Measurements from ENCODE around the gene MATN1. TPM values are rescaled to one million over a fixed set of nuclear protein-coding genes. Genes with fewer than 3 reads are reported as not detected.

The MATN1 gene
- polyA plus RNA-seq, 1 donor, result 0.30 TPM

DNA sequence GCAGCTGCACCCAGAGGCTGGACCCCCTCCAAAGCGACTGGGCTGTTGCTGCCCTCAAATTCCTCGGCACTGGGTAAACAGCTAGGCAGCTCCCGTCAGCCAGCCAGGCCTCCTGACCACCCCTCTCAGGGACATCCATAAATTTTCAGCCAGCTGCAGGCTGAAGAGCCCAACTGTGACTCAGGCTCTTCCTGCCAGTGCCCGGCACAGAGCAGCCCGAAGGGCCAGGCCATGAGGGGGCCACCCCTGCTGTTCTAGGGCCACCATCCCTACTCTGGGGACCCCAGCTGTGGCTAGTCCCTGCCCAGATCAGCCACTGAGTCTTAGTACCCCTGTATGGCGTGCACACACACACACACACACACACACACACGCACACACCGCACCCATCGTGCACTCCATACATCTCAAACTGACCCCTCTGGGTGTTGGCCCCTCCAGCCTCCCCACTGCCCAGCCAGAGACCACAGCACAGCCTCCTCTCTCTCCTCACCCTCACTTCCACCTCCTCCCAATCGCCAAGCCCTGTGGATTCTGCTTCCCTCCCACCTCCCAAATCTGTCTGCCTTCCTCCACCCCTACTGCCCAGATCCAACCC, 40.4 kb upstream of the MATN1 start:
- Histone ChIP-seq H3K4me3 (ENCODE audit: low read length) (no peak overlapping the region), H3K27ac (ENCODE audit: low read length) (no peak overlapping the region), H3K9me3 (ENCODE audit: control insufficient read depth, low read depth, low read length) (no peaks in the 10 kb centered on the region), H3K27me3 (ENCODE audit: control insufficient read depth, insufficient read depth, low read length) (no peaks in the 10 kb centered on the region), H3K36me3 (ENCODE audit: control insufficient read depth, insufficient read depth, low read length) (no peaks in the 10 kb centered on the region), H3K4me1 (ENCODE audit: control insufficient read depth, insufficient read depth, low read length) (no peaks in the 10 kb centered on the region)
- DNase-seq, result no peak
- no CpG with 5 or more reads among the region's 10 CpGs for WGBS (ENCODE audit: insufficient coverage, low lambda C conversion rate)

DNA sequence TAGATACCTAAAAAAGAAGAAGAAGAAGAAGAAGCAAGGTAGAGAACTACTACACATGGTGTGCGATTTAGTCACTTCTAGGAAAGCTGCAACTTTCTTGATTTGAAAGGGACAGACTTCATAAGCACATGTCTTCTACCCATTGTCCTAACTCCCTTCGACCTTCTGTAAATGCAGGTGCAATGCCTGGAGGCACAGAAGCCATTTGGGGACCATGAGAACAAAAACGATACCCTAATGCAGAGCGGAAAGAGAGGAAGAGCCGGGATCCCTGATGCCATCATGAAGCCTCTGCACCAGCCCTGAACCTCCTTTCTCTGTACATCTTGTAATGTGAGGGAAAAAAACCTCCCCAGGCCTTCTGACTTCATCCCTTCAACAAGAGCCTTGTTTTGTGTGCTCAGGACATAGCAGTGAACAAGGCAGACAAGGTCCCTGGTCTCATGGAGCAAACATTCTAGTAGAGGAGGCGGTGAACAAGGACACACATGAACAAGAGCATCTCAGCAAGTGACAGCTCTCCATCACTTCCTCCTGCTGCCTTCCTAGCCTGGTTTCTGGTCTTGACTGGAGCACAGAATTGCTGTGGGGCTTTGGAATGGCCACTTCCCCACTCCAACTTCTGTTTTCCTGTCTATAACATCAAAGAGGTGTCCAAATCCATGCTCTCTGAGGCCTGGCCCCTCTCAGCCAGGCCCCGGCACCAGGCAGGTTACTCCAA, 39.7 kb upstream of the MATN1 start:
- H3K9me3 ChIP-seq (ENCODE audit: control insufficient read depth, low read depth, low read length), result no peaks in the 10 kb centered on the region
- WGBS (ENCODE audit: insufficient coverage, low lambda C conversion rate), result no CpG with 5 or more reads among the region's 7 CpGs
- no peak overlapping the region for H3K27ac ChIP-seq (ENCODE audit: low read length)
- no peaks in the 10 kb centered on the region for H3K36me3 ChIP-seq (ENCODE audit: control insufficient read depth, insufficient read depth, low read length)
- no peaks in the 10 kb centered on the region for H3K4me1 ChIP-seq (ENCODE audit: control insufficient read depth, insufficient read depth, low read length)
- no peak overlapping the region for H3K4me3 ChIP-seq (ENCODE audit: low read length)
- no peaks in the 10 kb centered on the region for H3K27me3 ChIP-seq (ENCODE audit: control insufficient read depth, insufficient read depth, low read length)
- no peak for DNase-seq

DNA sequence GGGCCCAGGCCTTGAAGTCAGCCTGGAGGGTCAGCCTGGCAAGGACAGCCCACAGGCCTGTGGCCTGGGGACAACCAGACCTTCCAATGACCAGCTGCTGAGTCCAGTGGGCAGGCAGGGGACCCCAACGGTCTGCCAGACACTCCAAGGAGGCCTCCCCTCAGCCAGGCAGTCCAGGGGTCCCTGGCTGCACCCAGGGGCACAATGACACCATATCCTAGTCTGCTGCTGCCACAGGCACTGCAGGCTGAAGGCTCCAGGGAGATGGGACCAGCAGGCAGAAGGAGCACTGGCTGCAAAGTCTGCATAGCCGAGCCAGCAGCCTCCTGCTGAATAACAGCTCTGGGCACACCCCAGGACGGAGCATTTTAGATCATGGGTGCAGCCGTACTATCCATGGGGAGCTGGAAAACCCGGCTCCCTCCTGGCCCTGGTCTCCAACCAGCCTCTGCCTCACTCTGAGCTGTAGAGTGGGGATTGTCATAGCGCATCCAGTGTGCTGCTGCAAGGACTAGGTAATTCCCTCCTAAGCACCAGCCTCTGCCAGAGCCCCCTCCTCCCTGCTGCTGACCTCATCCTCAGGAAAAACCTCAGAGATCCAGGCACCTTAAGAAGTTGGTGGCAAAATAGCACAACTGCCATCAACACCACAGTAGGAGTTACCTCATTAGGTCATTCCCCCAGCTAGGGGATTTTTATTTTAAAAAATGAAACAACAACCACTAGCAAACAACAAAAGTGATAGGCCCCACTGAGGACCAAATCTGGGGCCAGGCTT, 39.0 kb upstream of the MATN1 start:
- no CpG with 5 or more reads among the region's 6 CpGs for WGBS (ENCODE audit: insufficient coverage, low lambda C conversion rate)

DNA sequence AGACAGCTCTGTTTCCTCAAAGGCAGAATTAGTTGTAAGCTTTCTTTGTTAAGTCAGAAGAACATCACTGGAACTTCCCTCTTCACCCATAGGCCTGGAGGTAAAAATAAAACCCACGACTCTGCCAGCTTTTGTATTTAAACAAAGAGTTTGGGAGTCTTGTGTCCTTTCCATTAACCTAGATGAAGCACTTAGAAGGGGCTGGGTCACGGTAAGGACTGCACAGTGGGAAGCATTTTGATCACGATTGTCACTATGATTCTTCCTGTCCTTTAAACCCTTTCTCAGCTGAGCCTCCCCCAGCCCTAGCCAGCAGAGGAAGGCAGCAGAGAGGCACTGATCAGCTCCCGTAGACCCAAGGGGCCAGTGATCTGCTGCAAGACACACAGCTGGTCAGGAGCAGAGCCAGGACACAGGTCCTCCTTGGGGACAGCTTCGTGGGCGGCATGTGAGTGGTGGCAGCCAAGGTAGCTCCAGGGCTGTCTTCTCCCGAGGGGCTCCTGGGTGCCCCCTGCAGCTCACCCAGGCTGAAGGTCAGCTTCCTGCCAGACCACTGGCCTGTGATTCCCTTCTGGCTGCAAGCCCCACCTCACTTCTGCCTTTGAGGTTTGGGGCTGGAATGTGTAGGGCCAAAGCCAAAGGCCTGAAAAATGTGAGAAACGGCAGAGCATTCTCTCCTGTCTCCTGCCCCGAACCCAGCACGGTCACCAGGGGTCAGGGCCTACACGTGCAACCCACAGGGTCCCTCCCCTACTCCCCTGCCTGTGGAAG, 38.2 kb upstream of the MATN1 start:
- H3K27me3 ChIP-seq (ENCODE audit: control insufficient read depth, insufficient read depth, low read length), result no peaks in the 10 kb centered on the region
- H3K4me3 ChIP-seq (ENCODE audit: low read length), result no peak overlapping the region
- WGBS (ENCODE audit: insufficient coverage, low lambda C conversion rate), result no CpG with 5 or more reads among the region's 11 CpGs
- H3K27ac ChIP-seq (ENCODE audit: low read length), result no peak overlapping the region
- no peak for DNase-seq
- no peaks in the 10 kb centered on the region for H3K9me3 ChIP-seq (ENCODE audit: control insufficient read depth, low read depth, low read length)
- no peaks in the 10 kb centered on the region for H3K4me1 ChIP-seq (ENCODE audit: control insufficient read depth, insufficient read depth, low read length)
- H3K36me3 ChIP-seq (ENCODE audit: control insufficient read depth, insufficient read depth, low read length), result no peaks in the 10 kb centered on the region

More for the DNA sequence above, 39.0 kb upstream of the MATN1 start:
- Histone ChIP-seq H3K27me3 (ENCODE audit: control insufficient read depth, insufficient read depth, low read length) (no peaks in the 10 kb centered on the region), H3K9me3 (ENCODE audit: control insufficient read depth, low read depth, low read length) (no peaks in the 10 kb centered on the region), H3K27ac (ENCODE audit: low read length) (no peak overlapping the region), H3K36me3 (ENCODE audit: control insufficient read depth, insufficient read depth, low read length) (no peaks in the 10 kb centered on the region), H3K4me1 (ENCODE audit: control insufficient read depth, insufficient read depth, low read length) (no peaks in the 10 kb centered on the region), H3K4me3 (ENCODE audit: low read length) (no peak overlapping the region)
- no peak for DNase-seq

DNA sequence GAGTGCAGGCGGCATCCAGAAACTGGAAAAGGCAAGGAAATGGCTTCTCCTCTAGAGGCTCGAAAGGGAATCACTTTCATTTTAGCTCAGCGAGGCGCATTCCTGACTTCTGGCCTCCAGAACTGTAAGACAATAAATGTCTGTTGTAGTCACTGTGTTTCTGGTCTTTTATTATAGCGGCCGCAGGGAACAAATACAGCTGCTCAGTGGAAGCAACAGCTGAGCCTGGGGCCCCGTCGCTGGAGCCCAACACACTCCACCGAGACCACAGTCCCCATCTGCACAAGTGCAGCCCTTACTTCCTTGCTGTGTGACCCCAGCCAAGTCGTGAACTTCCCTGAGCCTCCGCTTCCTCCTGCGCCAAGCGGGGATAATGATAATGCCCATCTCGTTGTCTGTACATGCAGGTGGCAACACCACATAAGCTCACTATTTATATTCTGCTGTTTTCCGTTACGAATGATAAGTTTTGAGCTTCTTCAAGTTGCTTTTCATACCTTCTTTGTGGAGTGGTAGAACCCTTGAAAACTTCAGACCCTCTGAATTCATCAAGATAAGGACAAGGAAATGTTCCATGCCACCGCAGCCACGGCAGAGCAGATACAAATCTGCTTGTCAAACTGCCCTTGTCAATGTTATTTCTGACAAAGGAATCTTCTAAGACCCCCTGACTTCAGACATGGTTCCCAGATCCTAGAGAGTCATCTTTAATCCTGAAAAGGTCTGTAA, 37.4 kb upstream of the MATN1 start:
- no peak for DNase-seq
- H3K36me3 ChIP-seq (ENCODE audit: control insufficient read depth, insufficient read depth, low read length), result no peaks in the 10 kb centered on the region
- no peak overlapping the region for H3K4me3 ChIP-seq (ENCODE audit: low read length)
- no peaks in the 10 kb centered on the region for H3K27me3 ChIP-seq (ENCODE audit: control insufficient read depth, insufficient read depth, low read length)
- H3K27ac ChIP-seq (ENCODE audit: low read length), result no peak overlapping the region
- WGBS (ENCODE audit: insufficient coverage, low lambda C conversion rate), result 100% methylated on average over 1 of the region's 18 CpGs
- no peaks in the 10 kb centered on the region for H3K9me3 ChIP-seq (ENCODE audit: control insufficient read depth, low read depth, low read length)
- H3K4me1 ChIP-seq (ENCODE audit: control insufficient read depth, insufficient read depth, low read length), result no peaks in the 10 kb centered on the region

DNA sequence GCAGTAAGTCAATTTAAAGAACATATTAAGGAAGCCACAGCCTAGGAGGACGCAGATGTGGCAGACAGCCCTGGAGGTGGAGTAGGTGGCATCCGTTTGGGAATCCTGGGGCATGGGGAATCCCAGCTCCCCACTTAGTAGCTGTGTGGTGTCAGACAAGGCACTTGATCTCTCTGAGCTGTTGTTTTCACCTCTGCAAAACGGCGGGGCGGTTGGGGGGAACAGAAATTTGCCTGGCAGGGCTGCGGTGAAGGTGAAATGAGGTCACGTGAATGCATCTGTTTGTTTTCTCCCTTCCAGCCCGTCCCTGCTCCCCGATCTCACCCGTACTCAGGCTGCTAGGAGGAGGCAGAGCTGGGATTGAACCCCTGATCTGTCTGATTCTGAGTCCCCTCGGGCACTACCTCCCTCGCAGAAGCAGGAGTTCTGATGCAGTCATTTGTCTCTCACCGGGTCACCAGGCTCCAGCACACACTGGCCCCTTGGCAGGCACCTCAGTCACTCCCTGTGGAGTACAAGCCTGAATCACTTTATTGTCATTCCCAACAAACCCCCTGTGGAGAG, 36.4 kb upstream of the MATN1 start:
- DNase-seq, result no peak
- H3K4me1 ChIP-seq (ENCODE audit: control insufficient read depth, insufficient read depth, low read length), result no peaks in the 10 kb centered on the region
- H3K9me3 ChIP-seq (ENCODE audit: control insufficient read depth, low read depth, low read length), result no peaks in the 10 kb centered on the region
- no peak overlapping the region for H3K4me3 ChIP-seq (ENCODE audit: low read length)
- H3K27ac ChIP-seq (ENCODE audit: low read length), result no peak overlapping the region
- H3K36me3 ChIP-seq (ENCODE audit: control insufficient read depth, insufficient read depth, low read length), result no peaks in the 10 kb centered on the region
- 67% methylated on average over 1 of the region's 13 CpGs for WGBS (ENCODE audit: insufficient coverage, low lambda C conversion rate)
- H3K27me3 ChIP-seq (ENCODE audit: control insufficient read depth, insufficient read depth, low read length), result no peaks in the 10 kb centered on the region

DNA sequence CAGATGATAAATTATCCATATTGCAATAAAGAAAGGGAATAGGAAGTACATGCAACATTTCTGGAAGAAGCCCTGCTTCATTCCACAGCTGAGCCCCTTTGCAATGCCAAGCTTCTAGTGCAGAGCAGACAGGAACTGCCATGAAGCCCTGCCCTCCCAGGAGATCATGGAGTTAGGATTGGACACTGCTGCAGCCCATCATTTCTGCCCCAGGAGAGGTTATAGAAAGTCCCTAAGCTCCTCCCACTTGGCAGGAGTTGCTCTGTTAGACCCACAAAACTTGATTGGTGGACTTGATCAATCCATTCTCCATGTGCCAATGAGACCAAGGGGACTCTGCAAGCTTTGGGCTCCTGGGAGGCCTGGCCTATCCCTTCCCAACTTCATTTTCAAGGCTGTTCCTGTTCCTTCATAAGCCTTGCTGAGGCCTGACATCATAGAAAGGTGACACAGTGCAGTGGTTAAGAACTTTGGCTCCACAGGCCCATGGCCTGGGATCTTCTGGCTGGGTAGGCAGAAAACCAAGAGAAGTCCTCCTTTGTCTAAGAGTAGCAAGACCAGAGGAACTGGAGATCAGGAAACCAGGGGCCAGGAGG, 35.5 kb upstream of the MATN1 start:
- Histone ChIP-seq H3K27ac (ENCODE audit: low read length) (no peak overlapping the region), H3K4me3 (ENCODE audit: low read length) (no peak overlapping the region), H3K36me3 (ENCODE audit: control insufficient read depth, insufficient read depth, low read length) (no peaks in the 10 kb centered on the region), H3K9me3 (ENCODE audit: control insufficient read depth, low read depth, low read length) (no peaks in the 10 kb centered on the region), H3K4me1 (ENCODE audit: control insufficient read depth, insufficient read depth, low read length) (no peaks in the 10 kb centered on the region), H3K27me3 (ENCODE audit: control insufficient read depth, insufficient read depth, low read length) (no peaks in the 10 kb centered on the region)
- no peak for DNase-seq

DNA sequence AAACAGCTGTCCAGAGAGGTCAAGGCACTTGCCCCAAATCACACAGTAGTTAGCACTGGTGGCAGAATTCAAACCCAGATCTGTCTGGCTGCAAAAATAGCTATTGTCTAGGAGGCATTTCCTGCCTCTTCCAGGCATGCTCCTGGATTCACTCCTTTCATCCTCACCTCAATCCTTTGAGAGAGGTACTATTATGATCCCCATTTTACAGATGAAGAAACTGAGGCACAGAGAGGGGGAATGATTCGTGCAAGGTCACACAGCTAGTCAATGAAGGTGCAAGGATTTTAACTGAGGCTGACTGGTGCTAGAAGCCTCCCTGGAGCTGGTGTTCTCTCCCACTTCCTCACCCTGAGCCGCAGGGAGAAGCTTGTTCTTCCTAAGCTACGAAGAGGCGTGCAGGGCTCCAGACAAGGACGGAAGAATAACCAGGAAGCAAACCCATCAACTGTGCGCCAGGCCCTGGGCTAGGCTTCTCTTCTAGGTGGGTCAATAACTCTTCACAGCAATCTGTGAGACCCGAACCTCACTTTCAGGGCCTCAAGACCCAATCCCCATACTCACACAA, 34.8 kb upstream of the MATN1 start:
- WGBS (ENCODE audit: insufficient coverage, low lambda C conversion rate), result no CpG with 5 or more reads among the region's 7 CpGs
- H3K9me3 ChIP-seq (ENCODE audit: control insufficient read depth, low read depth, low read length), result no peaks in the 10 kb centered on the region
- no peak overlapping the region for H3K4me3 ChIP-seq (ENCODE audit: low read length)
- H3K4me1 ChIP-seq (ENCODE audit: control insufficient read depth, insufficient read depth, low read length), result no peaks in the 10 kb centered on the region
- no peak overlapping the region for H3K27ac ChIP-seq (ENCODE audit: low read length)
- no peaks in the 10 kb centered on the region for H3K36me3 ChIP-seq (ENCODE audit: control insufficient read depth, insufficient read depth, low read length)
- DNase-seq, result no peak
- H3K27me3 ChIP-seq (ENCODE audit: control insufficient read depth, insufficient read depth, low read length), result no peaks in the 10 kb centered on the region

DNA sequence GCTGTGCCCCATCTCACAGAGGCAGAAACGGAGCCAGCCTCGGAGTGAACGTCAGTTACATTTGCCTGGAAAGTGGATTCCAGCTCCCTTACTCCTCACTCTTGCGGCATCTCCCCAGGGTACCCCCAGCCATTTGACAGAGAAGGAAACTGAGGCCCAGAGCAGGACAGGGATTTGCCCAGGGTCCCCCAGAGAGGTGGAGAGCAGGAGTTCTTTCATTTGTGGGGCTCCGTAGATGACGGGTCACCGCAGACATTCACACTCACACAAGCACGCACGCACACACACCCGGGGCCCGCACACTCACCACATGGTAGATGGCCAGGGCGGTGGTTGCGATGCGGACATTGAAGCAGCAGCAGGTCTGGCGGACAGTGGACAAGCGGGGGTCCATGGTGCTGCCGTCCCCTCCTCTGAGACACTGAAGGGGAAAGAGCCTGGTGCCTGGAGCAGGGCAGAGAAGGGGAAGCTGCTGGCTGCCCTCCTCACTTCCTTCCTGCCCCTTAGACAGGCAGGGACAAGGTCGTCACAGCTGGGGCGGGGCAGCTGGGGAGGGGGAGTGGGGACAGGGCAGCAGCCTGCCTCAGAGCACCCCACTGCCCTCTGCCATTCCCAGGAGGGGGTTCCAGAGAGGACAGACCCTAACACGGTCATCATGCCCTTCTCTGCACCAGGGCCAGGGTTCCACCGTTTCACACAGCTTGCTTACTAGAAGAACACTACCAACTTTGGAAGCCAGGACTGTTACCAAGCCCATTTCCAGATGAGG, 34.2 kb upstream of the MATN1 start, which contains the start of gene LAPTM5:
TSS of gene LAPTM5 (minus strand) at position 423 of the 769 bp plus-strand sequence. CDS start at position 394, 29 bp downstream.
- Histone ChIP-seq H3K27me3 (ENCODE audit: control insufficient read depth, insufficient read depth, low read length) (no peaks in the 10 kb centered on the region), H3K9me3 (ENCODE audit: control insufficient read depth, low read depth, low read length) (no peaks in the 10 kb centered on the region), H3K4me3 (ENCODE audit: low read length) (peak within 1 kb of the TSS; percentile 27), H3K36me3 (ENCODE audit: control insufficient read depth, insufficient read depth, low read length) (no peaks in the 10 kb centered on the region), H3K27ac (ENCODE audit: low read length) (no peak within 1 kb of the TSS), H3K4me1 (ENCODE audit: control insufficient read depth, insufficient read depth, low read length) (peaks cover 1% of the 10 kb centered on the region)
- no CpG with 5 or more reads among the region's 21 CpGs for WGBS (ENCODE audit: insufficient coverage, low lambda C conversion rate)
- DNase-seq, result no peak
